ENCODE results near the gene GABRA6. TPM values are rescaled to one million over a fixed set of nuclear protein-coding genes. Genes with fewer than 3 reads are reported as not detected.
"Not testable (repeated sequence)": the region's sequence is repeated elsewhere in the genome, so short reads cannot be mapped to it uniquely, and the experiment has no call there.

The GABRA6 gene
- not detected for total RNA-seq
- not detected for polyA plus RNA-seq

- CTCF ChIA-PET (ENCODE audit: partially characterized antibody), result no interaction called here
- H3K27ac Mint-ChIP-seq, result no peak within 1 kb of the TSS
- H3K27me3 Mint-ChIP-seq, result no peaks in the 10 kb centered on the region
- Histone ChIP-seq H3K36me3 (ENCODE audit: insufficient read depth, low read length) (no peaks in the 10 kb centered on the region), H3K9me3 (ENCODE audit: control insufficient read depth in 1 of 2, low read length in 2 of 2) (no peaks in the 10 kb centered on the region), H3K27ac (ENCODE audit: low read depth, low read length) (no peak within 1 kb of the TSS), H3K27me3 (ENCODE audit: insufficient read depth, low read length) (no peaks in the 10 kb centered on the region), H3K4me3 (ENCODE audit: low read length in 2 of 2) (no peak within 1 kb of the TSS), H3K4me1 (ENCODE audit: insufficient read depth, low read length) (no peaks in the 10 kb centered on the region)
- no peaks in the 10 kb centered on the region for H3K4me1 Mint-ChIP-seq
- intact Hi-C loops (cut with micrococcal nuclease), result no loop called here
- H3K36me3 Mint-ChIP-seq, result no peaks in the 10 kb centered on the region
- DNase-seq, result no peak
- H3K4me3 Mint-ChIP-seq, result no peak within 1 kb of the TSS
- POLR2A ChIA-PET (ENCODE audit: partially characterized antibody), result no interaction called here
- H3K9me3 Mint-ChIP-seq, result peaks cover 0 to 6% (median 0%) of the 10 kb centered on the region in 8 donors
Measured at GRCh38 chr5:161685461-161685860, at the start of gene GABRA6. Gene GABRA6 (plus strand): TSS chr5:161685721. CDS start chr5:161685990, 269 bp downstream.

GRCh38 chr5:161637591-161637990 is 47.9 kb upstream of the GABRA6 start:
- H3K36me3 ChIP-seq (ENCODE audit: insufficient read depth, low read length), result no peaks in the 10 kb centered on the region
- H3K9me3 ChIP-seq (ENCODE audit: control insufficient read depth in 1 of 2, low read length in 2 of 2), result no peaks in the 10 kb centered on the region
- Mint-ChIP-seq H3K36me3 (no peaks in the 10 kb centered on the region), H3K9me3 (peaks cover 0 to 9% (median under 1%) of the 10 kb centered on the region in 8 donors), H3K27me3 (no peaks in the 10 kb centered on the region), H3K4me3 (no peak overlapping the region), H3K4me1 (no peaks in the 10 kb centered on the region), H3K27ac (no peak overlapping the region)
- no peak overlapping the region for H3K4me3 ChIP-seq (ENCODE audit: low read length in 2 of 2)
- intact Hi-C loops (cut with micrococcal nuclease), result no loop called here
- no peak overlapping the region for H3K27ac ChIP-seq (ENCODE audit: low read depth, low read length)
- H3K4me1 ChIP-seq (ENCODE audit: insufficient read depth, low read length), result no peaks in the 10 kb centered on the region
- no peak for DNase-seq
- ChIA-PET POLR2A (ENCODE audit: partially characterized antibody) (no interaction called here), CTCF (ENCODE audit: partially characterized antibody) (no interaction called here)
- H3K27me3 ChIP-seq (ENCODE audit: insufficient read depth, low read length), result no peaks in the 10 kb centered on the region

GRCh38 chr5:161641444-161641843 is 44.1 kb upstream of the GABRA6 start:
- Histone ChIP-seq H3K9me3 (ENCODE audit: control insufficient read depth in 1 of 2, low read length in 2 of 2) (no peaks in the 10 kb centered on the region), H3K27ac (ENCODE audit: low read depth, low read length) (no peak overlapping the region), H3K36me3 (ENCODE audit: insufficient read depth, low read length) (no peaks in the 10 kb centered on the region), H3K27me3 (ENCODE audit: insufficient read depth, low read length) (no peaks in the 10 kb centered on the region), H3K4me3 (ENCODE audit: low read length in 2 of 2) (no peak overlapping the region), H3K4me1 (ENCODE audit: insufficient read depth, low read length) (no peaks in the 10 kb centered on the region)
- DNase-seq, result no peak
- Mint-ChIP-seq H3K9me3 (peaks cover 0 to 6% (median 0%) of the 10 kb centered on the region in 8 donors), H3K27ac (peak overlapping the region in 1 of 7 donors; percentile 1), H3K4me3 (no peak overlapping the region), H3K27me3 (no peaks in the 10 kb centered on the region), H3K4me1 (no peaks in the 10 kb centered on the region), H3K36me3 (no peaks in the 10 kb centered on the region)
- POLR2A ChIA-PET (ENCODE audit: partially characterized antibody), result no interaction called here
- CTCF ChIA-PET (ENCODE audit: partially characterized antibody), result no interaction called here
- intact Hi-C loops (cut with micrococcal nuclease), result no loop called here

- no peak for DNase-seq
- Histone ChIP-seq H3K9me3 (ENCODE audit: control insufficient read depth in 1 of 2, low read length in 2 of 2) (no peaks in the 10 kb centered on the region), H3K4me3 (ENCODE audit: low read length in 2 of 2) (no peak overlapping the region), H3K36me3 (ENCODE audit: insufficient read depth, low read length) (no peaks in the 10 kb centered on the region), H3K27me3 (ENCODE audit: insufficient read depth, low read length) (no peaks in the 10 kb centered on the region), H3K4me1 (ENCODE audit: insufficient read depth, low read length) (no peaks in the 10 kb centered on the region), H3K27ac (ENCODE audit: low read depth, low read length) (no peak overlapping the region)
- CTCF ChIA-PET (ENCODE audit: partially characterized antibody), result no interaction called here
- intact Hi-C loops (cut with micrococcal nuclease), result no loop called here
- no peak overlapping the region for H3K27ac Mint-ChIP-seq
- no peaks in the 10 kb centered on the region for H3K27me3 Mint-ChIP-seq
- H3K9me3 Mint-ChIP-seq, result peaks cover 0 to 9% (median under 1%) of the 10 kb centered on the region in 8 donors
- POLR2A ChIA-PET (ENCODE audit: partially characterized antibody), result no interaction called here
- no peaks in the 10 kb centered on the region for H3K4me1 Mint-ChIP-seq
- no peaks in the 10 kb centered on the region for H3K36me3 Mint-ChIP-seq
- H3K4me3 Mint-ChIP-seq, result no peak overlapping the region
Measured at GRCh38 chr5:161645264-161645663, 40.3 kb upstream of the GABRA6 start.

- H3K4me1 ChIP-seq (ENCODE audit: insufficient read depth, low read length); CTCF ChIA-PET (ENCODE audit: partially characterized antibody); H3K27me3 Mint-ChIP-seq; H3K4me3 ChIP-seq (ENCODE audit: low read length in 2 of 2); H3K36me3 ChIP-seq (ENCODE audit: insufficient read depth, low read length); H3K27ac Mint-ChIP-seq; H3K4me1 Mint-ChIP-seq; DNase-seq; H3K4me3 Mint-ChIP-seq; H3K36me3 Mint-ChIP-seq; POLR2A ChIA-PET (ENCODE audit: partially characterized antibody); intact Hi-C loops (cut with micrococcal nuclease); H3K27me3 ChIP-seq (ENCODE audit: insufficient read depth, low read length); H3K27ac ChIP-seq (ENCODE audit: low read depth, low read length); H3K9me3 ChIP-seq (ENCODE audit: control insufficient read depth in 1 of 2, low read length in 2 of 2): not testable (repeated sequence)
- H3K9me3 Mint-ChIP-seq, result peaks cover 1 to 24% (median 14%) of the 10 kb centered on the region in 8 donors
Measured at GRCh38 chr5:161651926-161652325, 33.6 kb upstream of the GABRA6 start.

- intact Hi-C loops (cut with micrococcal nuclease), result no loop called here
Measured at GRCh38 chr5:161660806-161661205, 24.7 kb upstream of the GABRA6 start.

GRCh38 chr5:161663431-161663830 is 22.1 kb upstream of the GABRA6 start:
- Mint-ChIP-seq H3K4me1 (no peaks in the 10 kb centered on the region), H3K4me3 (no peak overlapping the region), H3K27ac (no peak overlapping the region), H3K27me3 (no peaks in the 10 kb centered on the region), H3K36me3 (no peaks in the 10 kb centered on the region), H3K9me3 (peaks cover 0 to 13% (median 3%) of the 10 kb centered on the region in 8 donors)
- no peak for DNase-seq
- ChIA-PET CTCF (ENCODE audit: partially characterized antibody) (no interaction called here), POLR2A (ENCODE audit: partially characterized antibody) (no interaction called here)
- Histone ChIP-seq H3K27ac (ENCODE audit: low read depth, low read length) (no peak overlapping the region), H3K4me1 (ENCODE audit: insufficient read depth, low read length) (no peaks in the 10 kb centered on the region), H3K4me3 (ENCODE audit: low read length in 2 of 2) (no peak overlapping the region), H3K36me3 (ENCODE audit: insufficient read depth, low read length) (no peaks in the 10 kb centered on the region), H3K27me3 (ENCODE audit: insufficient read depth, low read length) (no peaks in the 10 kb centered on the region), H3K9me3 (ENCODE audit: control insufficient read depth in 1 of 2, low read length in 2 of 2) (no peaks in the 10 kb centered on the region)
- intact Hi-C loops (cut with micrococcal nuclease), result no loop called here

More at GRCh38 chr5:161660806-161661205, 24.7 kb upstream of the GABRA6 start:
- no peaks in the 10 kb centered on the region for H3K4me1 ChIP-seq (ENCODE audit: insufficient read depth, low read length)
- H3K4me3 ChIP-seq (ENCODE audit: low read length in 2 of 2), result no peak overlapping the region
- POLR2A ChIA-PET (ENCODE audit: partially characterized antibody), result no interaction called here
- Mint-ChIP-seq H3K36me3 (no peaks in the 10 kb centered on the region), H3K27ac (no peak overlapping the region), H3K4me3 (no peak overlapping the region), H3K9me3 (peaks cover 0 to 10% (median 2%) of the 10 kb centered on the region in 8 donors), H3K27me3 (no peaks in the 10 kb centered on the region), H3K4me1 (no peaks in the 10 kb centered on the region)
- H3K27me3 ChIP-seq (ENCODE audit: insufficient read depth, low read length), result no peaks in the 10 kb centered on the region
- CTCF ChIA-PET (ENCODE audit: partially characterized antibody), result no interaction called here
- H3K9me3 ChIP-seq (ENCODE audit: control insufficient read depth in 1 of 2, low read length in 2 of 2), result no peaks in the 10 kb centered on the region
- no peak for DNase-seq
- no peaks in the 10 kb centered on the region for H3K36me3 ChIP-seq (ENCODE audit: insufficient read depth, low read length)
- H3K27ac ChIP-seq (ENCODE audit: low read depth, low read length), result no peak overlapping the region

- Mint-ChIP-seq H3K4me3 (no peak overlapping the region), H3K27ac (no peak overlapping the region), H3K9me3 (peaks cover 0 to 5% (median 3%) of the 10 kb centered on the region in 8 donors), H3K27me3 (no peaks in the 10 kb centered on the region), H3K36me3 (no peaks in the 10 kb centered on the region), H3K4me1 (no peaks in the 10 kb centered on the region)
- Histone ChIP-seq H3K4me3 (ENCODE audit: low read length in 2 of 2) (no peak overlapping the region), H3K9me3 (ENCODE audit: control insufficient read depth in 1 of 2, low read length in 2 of 2) (no peaks in the 10 kb centered on the region), H3K27ac (ENCODE audit: low read depth, low read length) (no peak overlapping the region), H3K27me3 (ENCODE audit: insufficient read depth, low read length) (no peaks in the 10 kb centered on the region), H3K36me3 (ENCODE audit: insufficient read depth, low read length) (no peaks in the 10 kb centered on the region), H3K4me1 (ENCODE audit: insufficient read depth, low read length) (no peaks in the 10 kb centered on the region)
- CTCF ChIA-PET (ENCODE audit: partially characterized antibody), result no interaction called here
- DNase-seq, result no peak
- POLR2A ChIA-PET (ENCODE audit: partially characterized antibody), result no interaction called here
- intact Hi-C loops (cut with micrococcal nuclease), result no loop called here
Measured at GRCh38 chr5:161676103-161676502, 9.4 kb upstream of the GABRA6 start.
